ENCODE results near the gene ZNF578. TPM values are rescaled to one million over a fixed set of nuclear protein-coding genes. Genes with fewer than 3 reads are reported as not detected.
"Not testable (repeated sequence)": the region's sequence is repeated elsewhere in the genome, so short reads cannot be mapped to it uniquely, and the experiment has no call there.

Gene ZNF578
- polyA plus RNA-seq, 1 experiment, result 4.3 TPM

DNA sequence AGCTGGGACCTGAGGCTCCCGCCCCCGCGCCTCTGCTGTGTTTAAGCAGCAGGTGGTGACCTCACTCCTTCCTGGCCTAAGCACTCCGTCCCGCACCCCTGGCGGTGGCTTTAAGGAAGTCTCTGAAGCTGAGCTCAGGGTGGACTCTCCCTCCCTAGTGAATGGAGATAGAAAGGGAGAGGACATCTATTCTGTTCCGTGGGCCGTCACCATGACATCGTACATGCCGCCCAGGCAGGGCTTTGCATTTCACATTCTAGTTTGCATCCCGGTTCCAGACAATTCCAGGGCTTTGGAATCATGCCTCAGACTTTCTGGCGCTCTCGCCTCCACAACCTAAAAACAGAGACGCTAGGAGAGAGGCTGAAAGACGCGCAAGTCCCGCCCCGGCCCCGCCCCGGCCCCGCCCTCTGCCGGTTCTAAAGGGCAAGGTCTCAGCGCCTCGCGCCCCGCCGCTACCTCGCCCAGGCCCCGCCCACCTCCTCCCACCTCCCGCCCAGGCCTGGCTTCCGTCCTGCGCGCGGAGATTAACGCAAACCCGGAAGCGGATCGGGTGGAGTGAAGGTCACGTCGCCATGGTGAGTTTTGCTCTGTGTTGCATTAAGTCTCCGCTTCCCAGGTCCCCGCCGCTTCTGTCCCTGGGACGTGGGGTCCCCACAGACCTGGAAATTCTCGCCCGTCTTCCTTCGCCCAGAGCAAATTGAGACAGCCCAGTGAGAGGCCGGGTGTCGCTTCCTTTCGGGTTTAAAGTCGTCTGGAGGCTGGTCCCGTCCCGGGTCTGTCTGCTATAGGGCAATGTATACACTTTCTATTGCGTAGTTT lies 74.0 kb downstream of the ZNF578 start, which contains the start of gene ZNF808:
Gene ZNF808, plus strand, starts transcription at position 535 of the 822 bp plus-strand sequence. CDS start 15,617 bp downstream, outside the sequence.
- CTCF ChIA-PET, result interaction anchor here (0.6 to 0.7 kb wide), 3 partner anchors 34 to 75 kb away, joined by 3 to 4 read pairs (median 3); no protein-coding TSS in a partner anchor
- POLR2A ChIA-PET, result interaction anchor here (0.5 kb wide), 1 partner anchor 25 kb away, joined by 4 read pairs; no protein-coding TSS in a partner anchor
- DNase-seq (ENCODE audit: low read depth, low spot score), result peak; percentile 61
- no peaks in the 10 kb centered on the region for H3K27me3 ChIP-seq (ENCODE audit: control insufficient read depth, insufficient read depth, low read length)
- peak within 1 kb of the TSS; percentile 80 for H3K27ac ChIP-seq (ENCODE audit: low read depth, low read length)
- TF ChIP-seq CTCF (IDR thresholded peaks at IDR 0.05; ENCODE audit: low read depth, low read length), result peak; percentile 68
- H3K4me3 ChIP-seq (ENCODE audit: low read depth, low read length), result peak within 1 kb of the TSS; percentile 83
- H3K9me3 ChIP-seq (ENCODE audit: control insufficient read depth, insufficient read depth, low read length), result peaks cover 35% of the 10 kb centered on the region

DNA sequence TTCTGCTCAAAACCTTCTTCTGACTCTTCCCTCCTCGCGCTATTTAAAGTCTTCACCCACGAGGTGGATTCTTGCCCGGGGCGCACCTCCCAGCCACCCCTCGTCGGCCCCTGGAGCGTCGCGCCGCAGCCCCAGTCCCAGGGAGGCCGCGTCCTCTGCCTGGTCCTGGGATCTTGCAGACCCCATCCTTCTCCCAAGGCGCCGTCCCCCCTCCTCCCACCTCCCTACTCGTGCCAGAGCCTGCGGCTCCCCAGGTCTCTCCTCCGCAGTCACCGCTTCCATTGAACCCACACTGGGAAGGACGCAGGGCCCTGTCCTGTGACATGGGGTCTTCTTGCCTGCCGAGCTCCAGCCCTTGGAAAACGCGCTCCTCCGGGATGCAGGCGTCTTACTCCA lies 74.6 kb downstream of the ZNF578 start:
- Histone ChIP-seq H3K27me3 (ENCODE audit: control insufficient read depth, insufficient read depth, low read length) (no peaks in the 10 kb centered on the region), H3K4me3 (ENCODE audit: low read depth, low read length) (peak overlapping the region; percentile 83), H3K27ac (ENCODE audit: low read depth, low read length) (peak overlapping the region; percentile 80), H3K9me3 (ENCODE audit: control insufficient read depth, insufficient read depth, low read length) (peaks cover 29% of the 10 kb centered on the region)
- ChIA-PET CTCF (no interaction called here), POLR2A (no interaction called here)
- TF ChIP-seq CTCF (IDR thresholded peaks at IDR 0.05; ENCODE audit: low read depth, low read length), result no peak
- no peak for DNase-seq (ENCODE audit: low read depth, low spot score)

GRCh38 chr19:52532480-52532879 lies 79.1 kb downstream of the ZNF578 start:
- H3K27ac ChIP-seq (ENCODE audit: low read depth, low read length), result no peak overlapping the region

DNA sequence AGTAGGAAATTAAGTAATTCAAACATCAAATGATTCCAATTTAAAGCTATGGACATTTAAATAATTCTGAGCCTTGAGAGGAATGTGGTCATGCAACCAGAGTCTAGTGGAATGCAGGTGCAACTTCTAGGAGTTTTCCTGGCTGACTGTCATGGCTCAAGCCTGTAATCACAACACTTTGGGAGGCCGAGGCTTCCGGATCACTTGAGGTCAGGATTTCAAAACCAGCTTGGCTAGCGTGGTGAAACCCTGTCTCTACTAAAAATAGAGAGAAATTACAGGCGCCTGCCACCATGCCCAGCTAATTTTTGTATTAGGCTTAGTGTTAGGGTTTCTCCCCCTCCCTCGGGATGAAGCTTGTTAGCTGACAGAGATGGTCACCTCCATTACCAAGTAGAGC lies 80.5 kb downstream of the ZNF578 start:
- Histone ChIP-seq H3K4me3 (ENCODE audit: low read depth, low read length) (no peak overlapping the region), H3K9me3 (ENCODE audit: control insufficient read depth, insufficient read depth, low read length) (peaks cover 7% of the 10 kb centered on the region), H3K27me3 (ENCODE audit: control insufficient read depth, insufficient read depth, low read length) (no peaks in the 10 kb centered on the region), H3K27ac (ENCODE audit: low read depth, low read length) (no peak overlapping the region)
- ChIA-PET CTCF (no interaction called here), POLR2A (no interaction called here)
- DNase-seq (ENCODE audit: low read depth, low spot score), result no peak
- TF ChIP-seq CTCF (IDR thresholded peaks at IDR 0.05; ENCODE audit: low read depth, low read length), result no peak

More at GRCh38 chr19:52532480-52532879, 79.1 kb downstream of the ZNF578 start:
- Histone ChIP-seq H3K4me3 (ENCODE audit: low read depth, low read length) (no peak overlapping the region), H3K27me3 (ENCODE audit: control insufficient read depth, insufficient read depth, low read length) (no peaks in the 10 kb centered on the region), H3K9me3 (ENCODE audit: control insufficient read depth, insufficient read depth, low read length) (peaks cover 4% of the 10 kb centered on the region)
- DNase-seq (ENCODE audit: low read depth, low spot score), result no peak
- ChIA-PET POLR2A (no interaction called here), CTCF (no interaction called here)
- no peak for TF ChIP-seq CTCF (IDR thresholded peaks at IDR 0.05; ENCODE audit: low read depth, low read length)

- CTCF ChIA-PET; H3K27me3 ChIP-seq (ENCODE audit: control insufficient read depth, insufficient read depth, low read length); H3K27ac ChIP-seq (ENCODE audit: low read depth, low read length); DNase-seq (ENCODE audit: low read depth, low spot score): not testable (repeated sequence)
- Histone ChIP-seq H3K4me3 (ENCODE audit: low read depth, low read length) (peak overlapping the region; percentile 73), H3K9me3 (ENCODE audit: control insufficient read depth, insufficient read depth, low read length) (peaks cover 13% of the 10 kb centered on the region)
- POLR2A ChIA-PET, result interaction anchor here (0.7 kb wide), 1 partner anchor 230 kb away, joined by 6 read pairs; no protein-coding TSS in a partner anchor
Measured at GRCh38 chr19:52535385-52535770, 82.0 kb downstream of the ZNF578 start.

Data from AG04450 (cell line).